GM12892 (cell line): ENCODE results near the gene TCF21.

Source experiments
- POLR2A ChIP-seq: IDR thresholded peaks from 2 replicates; pipeline ENCODE4 v1.6.1; 2011; ENCODE audit warnings: low read depth, low read length, control low read depth
- POLR2AphosphoS5 ChIP-seq: IDR thresholded peaks from 2 replicates; pipeline ENCODE4 v1.6.1; 2011; ENCODE audit warnings: low read depth, low read length, control low read depth
- TAF1 ChIP-seq: IDR thresholded peaks from 2 replicates; pipeline ENCODE4 v1.6.1; 2011; ENCODE audit warnings: low read depth, mild to moderate bottlenecking, control low read depth, low read length, borderline replicate concordance

GRCh38 chr6:133916650-133917151 is 27.8 kb downstream of the TCF21 start:
- TF ChIP-seq TAF1 = no peak
- TF ChIP-seq POLR2AphosphoS5 = no peak
- TF ChIP-seq POLR2A = no peak
